Astrocyte of the spinal cord (primary cell): ENCODE measurements around the gene CFAP157.

ENCODE experiments used
- DNase-seq: peaks from one replicate; pipeline ENCODE4 v3.0.0; 2011; ENCODE audit warnings: low read depth, low spot score
- H3K4me3 ChIP-seq: 2 replicates; pipeline ENCODE4 v1.5.1; 2011; ENCODE audit warnings: low read depth, mild to moderate bottlenecking, low read length, moderate library complexity
- CTCF ChIP-seq: IDR thresholded peaks from 2 replicates; pipeline ENCODE4 v1.5.1; 2012; ENCODE audit warnings: low read depth, mild to moderate bottlenecking, low read length, inconsistent platforms
- in situ Hi-C: cut with HindIII; loops from 2 replicates; pipeline ENCODE4 v1.10.0; 2017; ENCODE audit warnings: low sequenced_read_pairs

The CFAP157 gene

GRCh38 chr9:127680846-127681245, 25.9 kb upstream of the CFAP157 start:
- H3K4me3 ChIP-seq, result no peak overlapping the region
- no peak for DNase-seq
- no peak for TF ChIP-seq CTCF
- in situ Hi-C loops, result no loop called here

- in situ Hi-C loops, result no loop called here
- DNase-seq, result no peak
- no peak for TF ChIP-seq CTCF
- H3K4me3 ChIP-seq, result no peak overlapping the region
These were observed 24.2 kb upstream of the CFAP157 start for GRCh38 chr9:127682351-127683136.

- TF ChIP-seq CTCF, result no peak
- in situ Hi-C loops, result no loop called here
- DNase-seq, result peak; percentile 35
- no peak overlapping the region for H3K4me3 ChIP-seq
These were observed 23.1 kb upstream of the CFAP157 start for GRCh38 chr9:127683723-127684122.

- TF ChIP-seq CTCF, result no peak
- in situ Hi-C loops, result no loop called here
- no peak overlapping the region for H3K4me3 ChIP-seq
- DNase-seq, result no peak
These were observed 22.2 kb upstream of the CFAP157 start for GRCh38 chr9:127684576-127684975.

- DNase-seq, result no peak
- in situ Hi-C loops, result no loop called here
- H3K4me3 ChIP-seq, result no peak overlapping the region
- no peak for TF ChIP-seq CTCF
These were observed 20.1 kb upstream of the CFAP157 start for GRCh38 chr9:127686461-127687393.

- no peak for DNase-seq
- no peak overlapping the region for H3K4me3 ChIP-seq
- TF ChIP-seq CTCF, result no peak
- in situ Hi-C loops, result no loop called here
These were observed 17.3 kb upstream of the CFAP157 start for GRCh38 chr9:127689329-127690000.
